Activated CD8-positive, alpha-beta memory T cell treated with anti-CD3 and anti-CD28 coated beads, Interleukin-2, amount 10 ng/mL, durations not matched to agents 7 days and 5 days (primary cell): Measurements from ENCODE around the gene ZFYVE26. TPM values are rescaled to one million over a fixed set of nuclear protein-coding genes. Genes with fewer than 3 reads are reported as not detected.
"Not testable (repeated sequence)": the region's sequence is repeated elsewhere in the genome, so short reads cannot be mapped to it uniquely, and the experiment has no call there.

Source experiments
- ATAC-seq: fragments of 150-1000 bp; cut with Tn5 transposase; one replicate; pipeline ENCODE4 v1.10.0; 2021; ENCODE audit warnings: moderate library complexity
- CTCF ChIA-PET: fragments of 350-600 bp; sonication (Branson Sonifier 250); formaldehyde crosslinking; loops from one replicate; lab custom pipeline; 2021; ENCODE audit warnings: antibody characterized with exemption; lab: Charles Lee
- DNase-seq: peaks from one replicate; pipeline ENCODE4 v3.0.0-alpha.2; 2020
- H3K27ac Mint-ChIP-seq: one replicate; pipeline ENCODE4 v1.8.0; 2021; ENCODE audit warnings: mild to moderate bottlenecking, mixed read lengths
- H3K27me3 Mint-ChIP-seq: one replicate; pipeline ENCODE4 v1.8.0; 2021; ENCODE audit warnings: mixed read lengths
- H3K36me3 Mint-ChIP-seq: one replicate; pipeline ENCODE4 v1.8.0; 2021; ENCODE audit warnings: mild to moderate bottlenecking, mixed read lengths
- H3K4me1 Mint-ChIP-seq: one replicate; pipeline ENCODE4 v1.8.0; 2021; ENCODE audit warnings: mixed read lengths
- H3K4me3 Mint-ChIP-seq: one replicate; pipeline ENCODE4 v1.8.0; 2021; ENCODE audit warnings: mild to moderate bottlenecking, moderate library complexity, mixed read lengths
- H3K9me3 Mint-ChIP-seq: one replicate; pipeline ENCODE4 v1.8.0; 2022; ENCODE audit warnings: low read depth, mixed read lengths
- total RNA-seq, 2 experiments: library from RNA; stranded (reverse); gene quantifications; one replicate each; pipeline ENCODE4 v1.2.3, GENCODE V29; 2021

The ZFYVE26 gene
- total RNA-seq, 2 experiments from 2014 or later, result 25.3 to 27.0 TPM

- Mint-ChIP-seq H3K36me3 (peaks cover 14% of the 10 kb centered on the region), H3K9me3 (no peaks in the 10 kb centered on the region), H3K27me3 (no peaks in the 10 kb centered on the region), H3K4me3 (no peak overlapping the region), H3K27ac (no peak overlapping the region), H3K4me1 (no peaks in the 10 kb centered on the region)
- CTCF ChIA-PET, result no interaction called here
- DNase-seq (no peak), ATAC-seq (no peak)
Measured at GRCh38 chr14:67833403-67833802, 17.0 kb upstream of the ZFYVE26 start.

GRCh38 chr14:67831113-67831512 lies 14.7 kb upstream of the ZFYVE26 start:
- no peaks in the 10 kb centered on the region for H3K4me1 Mint-ChIP-seq
- CTCF ChIA-PET, result no interaction called here
- DNase-seq (no peak), ATAC-seq (no peak)
- peaks cover 27% of the 10 kb centered on the region for H3K36me3 Mint-ChIP-seq
- H3K27me3 Mint-ChIP-seq, result no peaks in the 10 kb centered on the region
- no peaks in the 10 kb centered on the region for H3K9me3 Mint-ChIP-seq
- H3K27ac Mint-ChIP-seq, result no peak overlapping the region
- H3K4me3 Mint-ChIP-seq, result no peak overlapping the region

- DNase-seq (no peak), ATAC-seq (no peak)
- Mint-ChIP-seq H3K36me3 (peaks cover 7% of the 10 kb centered on the region), H3K27me3 (no peaks in the 10 kb centered on the region), H3K4me3 (peak overlapping the region; percentile 94), H3K27ac (peak overlapping the region; percentile 30), H3K4me1 (peaks cover 27% of the 10 kb centered on the region), H3K9me3 (no peaks in the 10 kb centered on the region)
- CTCF ChIA-PET, result interaction anchor here (0.8 to 1.9 kb wide), 2 partner anchors 17 to 966 kb away, joined by 3 to 7 read pairs; no protein-coding TSS in a partner anchor
Measured at GRCh38 chr14:67821121-67821520, 4.7 kb upstream of the ZFYVE26 start.

GRCh38 chr14:67820428-67820971 lies 4.1 kb upstream of the ZFYVE26 start:
- H3K36me3 Mint-ChIP-seq, result peaks cover 6% of the 10 kb centered on the region
- peak overlapping the region; percentile 94 for H3K4me3 Mint-ChIP-seq
- no peaks in the 10 kb centered on the region for H3K9me3 Mint-ChIP-seq
- H3K27ac Mint-ChIP-seq, result peak overlapping the region; percentile 93
- CTCF ChIA-PET, result interaction anchor here (0.6 kb wide), 1 partner anchor 16 kb away, joined by 3 read pairs; no protein-coding TSS in a partner anchor
- peaks cover 32% of the 10 kb centered on the region for H3K4me1 Mint-ChIP-seq
- DNase-seq (no peak), ATAC-seq (no peak)
- no peaks in the 10 kb centered on the region for H3K27me3 Mint-ChIP-seq

DNA sequence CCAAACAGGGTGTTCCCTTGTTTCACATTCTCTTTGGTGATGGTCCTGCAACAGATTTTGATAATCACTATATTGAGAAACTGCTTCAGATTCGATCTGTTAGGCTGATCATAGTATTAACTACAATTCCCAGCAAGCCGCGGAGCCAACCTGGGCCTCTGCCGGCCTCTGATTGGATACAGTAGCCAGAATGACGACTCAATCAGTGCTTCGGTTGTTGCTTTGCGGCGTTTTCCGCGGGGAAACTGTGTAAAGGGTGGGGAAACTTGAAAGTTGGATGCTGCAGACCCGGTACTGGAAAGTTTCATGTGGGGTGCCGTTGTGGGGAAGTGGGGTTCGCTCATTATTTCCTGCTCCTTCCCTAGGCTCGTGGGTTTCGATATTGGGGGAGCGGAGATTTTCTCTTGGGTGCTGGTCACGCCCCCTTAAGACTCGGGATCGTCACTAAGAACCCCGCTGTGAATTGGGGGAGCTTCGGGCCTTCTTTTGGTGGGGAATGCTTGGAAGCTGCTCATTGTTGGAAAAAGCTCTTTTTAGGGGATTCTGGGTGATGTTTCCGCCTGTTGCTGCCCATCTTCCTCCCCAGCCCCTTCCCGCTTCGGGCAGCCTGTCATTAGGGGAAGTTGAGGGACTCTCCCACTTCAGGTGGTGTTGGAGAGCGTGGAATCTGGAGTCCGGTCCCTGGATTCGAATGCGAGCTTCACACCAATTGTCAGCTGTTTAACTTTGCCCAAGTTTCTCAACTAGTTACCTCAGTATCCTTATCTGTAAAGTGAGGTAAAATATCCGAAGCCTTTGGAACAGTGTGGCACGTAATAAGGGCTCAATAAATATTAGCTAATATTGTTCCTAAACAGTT lies 3.4 kb upstream of the ZFYVE26 start, which contains the start of gene RAD51B:
TSS of gene RAD51B (plus strand) at position 217 of the 859 bp plus-strand sequence.
- peak within 1 kb of the TSS; percentile 94 for H3K4me3 Mint-ChIP-seq
- peak within 1 kb of the TSS; percentile 93 for H3K27ac Mint-ChIP-seq
- peak; percentile 92 for DNase-seq
- H3K9me3 Mint-ChIP-seq, result no peaks in the 10 kb centered on the region
- no peaks in the 10 kb centered on the region for H3K27me3 Mint-ChIP-seq
- H3K36me3 Mint-ChIP-seq, result peaks cover 4% of the 10 kb centered on the region
- peak; percentile 82 for ATAC-seq
- peaks cover 39% of the 10 kb centered on the region for H3K4me1 Mint-ChIP-seq
- CTCF ChIA-PET, result interaction anchor here (0.6 to 0.9 kb wide), 2 partner anchors 16 to 19 kb away, joined by 3 read pairs; no protein-coding TSS in a partner anchor

- Mint-ChIP-seq H3K4me1 (peaks cover 50% of the 10 kb centered on the region), H3K27ac (peak overlapping the region; percentile 35), H3K4me3 (peak overlapping the region; percentile 94)
- not testable (repeated sequence) for H3K27me3 Mint-ChIP-seq, H3K9me3 Mint-ChIP-seq, DNase-seq, ATAC-seq, H3K36me3 Mint-ChIP-seq
- CTCF ChIA-PET, result interaction anchor here (1.0 kb wide), 1 partner anchor 64 kb away, joined by 3 read pairs; no protein-coding TSS in a partner anchor
Measured at GRCh38 chr14:67818476-67818875, 2.1 kb upstream of the ZFYVE26 start.

DNA sequence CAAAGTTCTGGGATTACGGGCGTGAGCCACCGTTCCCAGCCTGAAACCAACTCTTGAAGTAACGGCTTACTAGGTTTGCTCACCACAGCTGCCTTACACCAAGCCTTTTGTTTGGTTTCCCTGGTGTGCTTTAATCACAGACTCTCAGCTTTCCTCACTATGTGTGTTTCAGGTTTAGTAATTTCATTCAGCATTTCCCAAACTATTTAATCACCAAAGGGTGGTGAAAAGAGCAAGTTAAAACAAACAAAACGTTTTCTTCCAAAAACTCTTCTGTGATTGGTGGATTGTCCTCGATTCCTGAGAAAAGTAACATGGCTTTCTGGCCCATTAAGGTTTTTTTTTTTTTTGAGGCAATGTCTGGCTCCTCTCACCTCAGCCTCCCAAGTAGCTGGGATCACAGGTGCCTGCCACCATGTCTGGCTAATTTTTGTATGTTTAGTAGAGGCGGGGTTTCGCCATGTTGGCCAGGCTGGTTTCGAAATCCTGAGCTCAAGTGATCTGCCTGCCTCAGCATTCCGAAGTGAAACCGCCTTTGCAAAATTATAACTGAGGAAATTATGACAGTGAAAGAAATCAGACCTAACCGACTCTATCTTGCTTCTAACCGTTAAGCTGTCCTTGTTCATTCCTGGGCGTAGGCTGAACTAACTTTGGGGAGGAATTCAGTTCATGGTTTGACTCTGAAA lies 1.5 kb upstream of the ZFYVE26 start:
- no peaks in the 10 kb centered on the region for H3K27me3 Mint-ChIP-seq
- no peak for DNase-seq
- CTCF ChIA-PET, result interaction anchor here (1.0 kb wide), 1 partner anchor 65 kb away, joined by 3 read pairs; no protein-coding TSS in a partner anchor
- H3K27ac Mint-ChIP-seq, result no peak overlapping the region
- ATAC-seq, result no peak
- peak overlapping the region; percentile 94 for H3K4me3 Mint-ChIP-seq
- H3K9me3 Mint-ChIP-seq, result no peaks in the 10 kb centered on the region
- H3K36me3 Mint-ChIP-seq, result peaks cover 2% of the 10 kb centered on the region
- H3K4me1 Mint-ChIP-seq, result peaks cover 50% of the 10 kb centered on the region

GRCh38 chr14:67815573-67816225 lies 691 bp downstream of the ZFYVE26 start:
- H3K9me3 Mint-ChIP-seq, result no peaks in the 10 kb centered on the region
- peak overlapping the region; percentile 91 for H3K4me3 Mint-ChIP-seq
- no peaks in the 10 kb centered on the region for H3K27me3 Mint-ChIP-seq
- H3K4me1 Mint-ChIP-seq, result peaks cover 48% of the 10 kb centered on the region
- H3K36me3 Mint-ChIP-seq, result peaks cover 5% of the 10 kb centered on the region
- CTCF ChIA-PET, result no interaction called here
- ATAC-seq, result no peak
- peak overlapping the region; percentile 95 for H3K27ac Mint-ChIP-seq
- no peak for DNase-seq

GRCh38 chr14:67814821-67815220 lies 1.6 kb downstream of the ZFYVE26 start:
- Mint-ChIP-seq H3K36me3 (peaks cover 9% of the 10 kb centered on the region), H3K4me1 (peaks cover 44% of the 10 kb centered on the region), H3K27ac (peak overlapping the region; percentile 95), H3K9me3 (no peaks in the 10 kb centered on the region), H3K27me3 (no peaks in the 10 kb centered on the region), H3K4me3 (peak overlapping the region; percentile 91)
- ATAC-seq (no peak), DNase-seq (no peak)
- CTCF ChIA-PET, result no interaction called here

DNA sequence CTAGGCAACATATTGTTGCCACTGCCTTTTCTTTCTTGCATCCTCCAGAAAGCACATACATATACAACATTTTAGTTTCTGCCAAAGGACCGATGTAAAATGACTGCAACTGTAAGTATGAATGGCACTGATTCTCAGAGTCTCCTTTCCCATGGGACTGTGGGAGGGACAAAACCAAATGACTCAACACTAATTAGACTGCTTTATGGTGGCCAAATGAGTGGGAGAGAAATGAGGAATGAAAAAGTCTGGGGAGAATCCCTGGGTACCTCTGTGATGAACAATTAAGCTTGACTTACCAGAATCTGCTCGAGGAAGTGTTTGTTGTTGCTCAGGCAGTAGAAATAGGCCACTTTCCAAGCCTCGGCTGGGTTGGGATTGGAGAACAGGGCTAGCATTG lies 10.1 kb downstream of the ZFYVE26 start:
- H3K4me3 Mint-ChIP-seq, result no peak overlapping the region
- peaks cover 3% of the 10 kb centered on the region for H3K4me1 Mint-ChIP-seq
- no peaks in the 10 kb centered on the region for H3K9me3 Mint-ChIP-seq
- no peaks in the 10 kb centered on the region for H3K27me3 Mint-ChIP-seq
- no peak for ATAC-seq
- CTCF ChIA-PET, result no interaction called here
- peaks cover 28% of the 10 kb centered on the region for H3K36me3 Mint-ChIP-seq
- H3K27ac Mint-ChIP-seq, result no peak overlapping the region
- DNase-seq, result no peak

DNA sequence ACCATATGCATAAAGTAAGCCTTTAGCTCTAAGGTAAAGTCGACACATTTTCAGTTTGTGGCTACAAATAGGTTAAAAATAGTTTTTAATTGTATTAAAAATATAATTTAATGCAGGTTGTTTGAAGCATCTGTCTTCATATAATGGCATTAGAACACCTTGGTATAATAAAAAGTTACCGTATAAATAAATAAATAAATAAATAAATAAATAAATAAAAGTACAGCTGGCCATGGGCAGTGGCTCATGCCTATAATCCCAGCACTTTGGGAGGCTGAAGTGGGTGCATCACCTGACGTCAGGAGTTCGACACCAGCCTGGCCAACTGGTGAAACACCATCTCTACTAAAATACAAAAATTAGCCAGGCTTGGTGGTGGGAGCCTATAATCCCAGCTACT lies 15.6 kb downstream of the ZFYVE26 start:
- H3K4me1 Mint-ChIP-seq, result no peaks in the 10 kb centered on the region
- no peaks in the 10 kb centered on the region for H3K9me3 Mint-ChIP-seq
- H3K4me3 Mint-ChIP-seq, result no peak overlapping the region
- DNase-seq, result no peak
- ATAC-seq, result no peak
- H3K36me3 Mint-ChIP-seq, result peaks cover 23% of the 10 kb centered on the region
- CTCF ChIA-PET, result interaction anchor here (0.9 kb wide), 1 partner anchor 19 kb away, joined by 3 read pairs; the partner anchor contains the start of gene RAD51B
- H3K27me3 Mint-ChIP-seq, result no peaks in the 10 kb centered on the region
- H3K27ac Mint-ChIP-seq, result no peak overlapping the region

- CTCF ChIA-PET, result interaction anchor here (1.1 kb wide), 1 partner anchor 1045 kb away, joined by 4 read pairs; no protein-coding TSS in a partner anchor
- no peaks in the 10 kb centered on the region for H3K27me3 Mint-ChIP-seq
Measured at GRCh38 chr14:67798731-67799130, 17.7 kb downstream of the ZFYVE26 start.

More at GRCh38 chr14:67798731-67799130, 17.7 kb downstream of the ZFYVE26 start:
- Mint-ChIP-seq H3K4me3 (no peak overlapping the region), H3K9me3 (no peaks in the 10 kb centered on the region), H3K36me3 (peaks cover 19% of the 10 kb centered on the region), H3K4me1 (no peaks in the 10 kb centered on the region), H3K27ac (no peak overlapping the region)
- DNase-seq (no peak), ATAC-seq (no peak)
